HG02678 (cell line): ENCODE measurements around the gene A3GALT2.
"Not testable (repeated sequence)": the region's sequence is repeated elsewhere in the genome, so short reads cannot be mapped to it uniquely, and the experiment has no call there.

Experiments
- ATAC-seq: cut with Tn5 transposase; IDR thresholded peaks from one replicate; pipeline ENCODE4 v1.9.1; 2021; ENCODE audit warnings: mild to moderate bottlenecking, moderate library complexity; ENCODE audit not compliant: unreplicated experiment

A3GALT2 gene

GRCh38 chr1:33295023-33295422 is 25.9 kb downstream of the A3GALT2 start:
- no peak for ATAC-seq

GRCh38 chr1:33294071-33295010 is 26.6 kb downstream of the A3GALT2 start:
- ATAC-seq, result no peak

GRCh38 chr1:33292726-33293340 is 28.1 kb downstream of the A3GALT2 start:
- ATAC-seq, result no peak

GRCh38 chr1:33290615-33291014 is 30.3 kb downstream of the A3GALT2 start:
- not testable (repeated sequence) for ATAC-seq

- ATAC-seq, result no peak
These were observed 31.1 kb downstream of the A3GALT2 start for GRCh38 chr1:33289858-33290154.

- no peak for ATAC-seq
These were observed 31.7 kb downstream of the A3GALT2 start for GRCh38 chr1:33288976-33289857.

- no peak for ATAC-seq
These were observed 33.6 kb downstream of the A3GALT2 start for GRCh38 chr1:33287317-33287716.

- ATAC-seq, result no peak
These were observed 34.3 kb downstream of the A3GALT2 start for GRCh38 chr1:33286451-33287185.

- no peak for ATAC-seq
These were observed 36.8 kb downstream of the A3GALT2 start for GRCh38 chr1:33284049-33284448.

GRCh38 chr1:33282791-33283190 is 38.1 kb downstream of the A3GALT2 start:
- ATAC-seq, result no peak

- no peak for ATAC-seq
These were observed 39.2 kb downstream of the A3GALT2 start for GRCh38 chr1:33281554-33282303.

GRCh38 chr1:33280091-33280661 is 40.7 kb downstream of the A3GALT2 start:
- ATAC-seq, result no peak

- no peak for ATAC-seq
These were observed 43.3 kb downstream of the A3GALT2 start for GRCh38 chr1:33277488-33278084.

- ATAC-seq, result no peak
These were observed 44.2 kb downstream of the A3GALT2 start for GRCh38 chr1:33276573-33277298.

GRCh38 chr1:33275706-33276572 is 45.0 kb downstream of the A3GALT2 start:
- no peak for ATAC-seq

- no peak for ATAC-seq
These were observed 45.7 kb downstream of the A3GALT2 start for GRCh38 chr1:33275195-33275594.

- no peak for ATAC-seq
These were observed 46.5 kb downstream of the A3GALT2 start for GRCh38 chr1:33274446-33274845.

GRCh38 chr1:33273961-33274371 is 46.9 kb downstream of the A3GALT2 start:
- ATAC-seq, result no peak
